Measurements from ENCODE around the gene SPEF1. TPM values are rescaled to one million over a fixed set of nuclear protein-coding genes. Genes with fewer than 3 reads are reported as not detected.
A peak's percentile ranks its signal among the peaks of the same experiment; 100 is the strongest.

The SPEF1 gene
- total RNA-seq, 1 experiment from 2014 or later = 0.24 TPM

DNA sequence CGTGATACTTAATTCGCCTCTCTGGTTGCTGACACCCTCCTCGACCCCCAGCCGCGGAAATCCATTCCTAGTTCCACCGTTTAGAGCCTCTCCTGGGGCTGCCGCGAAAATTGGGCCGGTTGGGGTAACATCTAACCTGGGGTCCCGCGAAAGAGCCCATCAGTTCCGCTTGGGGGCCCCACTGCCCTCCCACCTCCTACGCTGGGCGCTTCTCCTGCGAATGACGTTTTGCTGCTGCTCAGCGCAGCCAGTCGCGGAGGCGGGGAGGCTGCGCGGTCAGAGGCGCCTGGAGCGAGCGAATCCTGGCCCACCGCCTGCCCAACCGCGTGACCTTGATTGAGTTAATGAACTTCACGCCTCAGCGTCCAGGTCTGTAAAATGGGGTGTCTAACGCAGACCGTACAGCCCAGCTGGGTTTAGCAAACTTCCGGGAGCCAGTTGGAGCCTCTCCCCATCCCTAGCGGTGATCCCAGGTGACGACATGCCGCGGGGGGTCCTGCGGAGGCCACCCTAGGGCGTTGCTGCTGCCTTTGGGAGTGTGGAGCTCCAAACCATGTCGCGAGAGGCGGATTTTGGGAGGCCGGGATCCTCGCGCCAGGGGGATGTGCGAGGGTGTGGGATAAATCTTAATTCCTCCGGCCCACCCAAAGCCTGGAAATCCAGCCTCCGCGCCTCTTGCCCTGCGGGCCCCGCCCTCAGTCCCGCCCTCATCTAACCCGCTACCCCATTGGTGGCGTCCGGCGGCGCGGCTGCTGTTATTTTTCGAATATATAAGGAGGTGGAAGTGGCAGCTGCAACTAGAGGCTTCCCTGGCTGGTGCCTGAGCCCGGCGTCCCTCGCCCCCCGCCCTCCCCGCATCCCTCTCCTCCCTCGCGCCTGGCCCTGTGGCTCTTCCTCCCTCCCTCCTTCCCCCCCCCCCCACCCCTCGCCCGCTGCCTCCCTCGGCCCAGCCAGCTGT lies 14.5 kb upstream of the SPEF1 start, which contains the start of gene CDC25B:
Gene CDC25B, plus strand, starts transcription at position 800 of the 958 bp plus-strand sequence. CDS start 222 bp downstream, outside the sequence.
- H4K20me1 ChIP-seq (ENCODE audit: control insufficient read depth, insufficient read depth, insufficient read length) = no peaks in the 10 kb centered on the region
- Mint-ChIP-seq H3K36me3 (ENCODE audit: insufficient read depth in 1 of 3, low read depth in 3 of 3) (peaks cover 2 to 8% (median 4%) of the 10 kb centered on the region in 3 experiments; a peak in 4 of 7 replicates), H3K4me1 (peaks cover 42 to 47% of the 10 kb centered on the region in 2 experiments), H3K27me3 (ENCODE audit: low read depth) (peaks cover 24% of the 10 kb centered on the region), H3K27ac (peak within 1 kb of the TSS in 2 of 3 experiments; percentile 92 to 93; a peak in 5 of 7 replicates), H3K4me3 (peak within 1 kb of the TSS; percentile 78 to 92), H3K9me3 (no peaks in the 10 kb centered on the region)
- no peak within 1 kb of the TSS for H2BK20ac ChIP-seq (ENCODE audit: low read depth, low read length, poor library complexity, severe bottlenecking)
- no peaks in the 10 kb centered on the region for H3K9me3 ChIP-seq (ENCODE audit: control insufficient read depth, low read depth, low read length)
- no peaks in the 10 kb centered on the region for H3K79me1 ChIP-seq (ENCODE audit: insufficient read depth, low read depth, low read length, poor library complexity, severe bottlenecking)
- no peak within 1 kb of the TSS for H2BK15ac ChIP-seq (ENCODE audit: low read depth, low read length)
- no peak within 1 kb of the TSS for H3K9ac ChIP-seq (ENCODE audit: extremely low read depth, insufficient read length, low read length)
- H3K18ac ChIP-seq (ENCODE audit: insufficient read length, low read depth, low read length) = peak within 1 kb of the TSS; percentile 4
- no peak within 1 kb of the TSS for H3T11ph ChIP-seq (ENCODE audit: low read length)
- peaks cover 19% of the 10 kb centered on the region for H3K23me2 ChIP-seq (ENCODE audit: insufficient read length, low read depth, low read length, poor library complexity, severe bottlenecking)
- TF ChIP-seq, protein P1, sequence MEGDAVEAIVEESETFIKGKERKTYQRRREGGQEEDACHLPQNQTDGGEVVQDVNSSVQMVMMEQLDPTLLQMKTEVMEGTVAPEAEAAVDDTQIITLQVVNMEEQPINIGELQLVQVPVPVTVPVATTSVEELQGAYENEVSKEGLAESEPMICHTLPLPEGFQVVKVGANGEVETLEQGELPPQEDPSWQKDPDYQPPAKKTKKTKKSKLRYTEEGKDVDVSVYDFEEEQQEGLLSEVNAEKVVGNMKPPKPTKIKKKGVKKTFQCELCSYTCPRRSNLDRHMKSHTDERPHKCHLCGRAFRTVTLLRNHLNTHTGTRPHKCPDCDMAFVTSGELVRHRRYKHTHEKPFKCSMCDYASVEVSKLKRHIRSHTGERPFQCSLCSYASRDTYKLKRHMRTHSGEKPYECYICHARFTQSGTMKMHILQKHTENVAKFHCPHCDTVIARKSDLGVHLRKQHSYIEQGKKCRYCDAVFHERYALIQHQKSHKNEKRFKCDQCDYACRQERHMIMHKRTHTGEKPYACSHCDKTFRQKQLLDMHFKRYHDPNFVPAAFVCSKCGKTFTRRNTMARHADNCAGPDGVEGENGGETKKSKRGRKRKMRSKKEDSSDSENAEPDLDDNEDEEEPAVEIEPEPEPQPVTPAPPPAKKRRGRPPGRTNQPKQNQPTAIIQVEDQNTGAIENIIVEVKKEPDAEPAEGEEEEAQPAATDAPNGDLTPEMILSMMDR (conservative IDR thresholded peaks at IDR 0.05) = peak; percentile 56; the same call in 2 of the 3 replicates
- no peak within 1 kb of the TSS for H3K23ac ChIP-seq (ENCODE audit: insufficient read length, low read depth, low read length)
- no peak within 1 kb of the TSS for H2BK12ac ChIP-seq (ENCODE audit: insufficient read length, low read depth, low read length)
- H2AFZ ChIP-seq (ENCODE audit: low read length) = no peak within 1 kb of the TSS
- peak; percentile 92 for DNase-seq
- no peak within 1 kb of the TSS for H2BK5ac ChIP-seq (ENCODE audit: insufficient read length, low read length)
- H2AK5ac ChIP-seq (ENCODE audit: insufficient read length, low read length) = no peak within 1 kb of the TSS
- H4K91ac ChIP-seq (ENCODE audit: insufficient read length, low read depth, low read length) = no peak within 1 kb of the TSS
- peak within 1 kb of the TSS; percentile 37 for H3K4me2 ChIP-seq (ENCODE audit: insufficient read depth, insufficient read length, low read length)
- no peak within 1 kb of the TSS for H3K27ac ChIP-seq (ENCODE audit: insufficient read length, low read depth, low read length)
- no peak within 1 kb of the TSS for H3K56ac ChIP-seq (ENCODE audit: insufficient read length, low read depth, low read length)
- no peak within 1 kb of the TSS for H4K5ac ChIP-seq (ENCODE audit: insufficient read length, low read depth, low read length)
- no peak within 1 kb of the TSS for H4K8ac ChIP-seq (replicated peaks; ENCODE audit: insufficient read length, low read depth, low read length)
- no peak within 1 kb of the TSS for H3K14ac ChIP-seq (ENCODE audit: insufficient read depth, low read length)
- no peaks in the 10 kb centered on the region; the same call in 1 of the 2 replicates for H3K4me1 ChIP-seq (ENCODE audit: insufficient read depth, low read length)
- H2BK120ac ChIP-seq (ENCODE audit: low read depth, low read length, poor library complexity, severe bottlenecking) = no peak within 1 kb of the TSS
- H3K27me3 ChIP-seq (ENCODE audit: insufficient read depth, low read length) = no peaks in the 10 kb centered on the region
- H3K4ac ChIP-seq (ENCODE audit: low read depth, low read length) = no peak within 1 kb of the TSS
- no CpG with 5 or more reads among the region's 69 CpGs for WGBS (ENCODE audit: extremely low coverage, insufficient read length, low lambda C conversion rate)
- H3K79me2 ChIP-seq (ENCODE audit: insufficient read depth, low read length) = no peaks in the 10 kb centered on the region

Measured in H9 (cell line).